GM19239 (cell line): ENCODE measurements around the gene STEAP4.

ENCODE experiments used
- DNase-seq: peaks from one replicate; pipeline ENCODE4 v3.0.0; 2011; ENCODE audit warnings: low spot score; ENCODE audit not compliant: insufficient read length
- FAIRE-seq: peaks from 2 replicates; lab custom pipeline; 2011; peaks lifted over from hg19 to GRCh38; lab: Jason Lieb, UNC

Gene STEAP4

GRCh38 chr7:88315522-88315921 lies 8.8 kb upstream of the STEAP4 start:
- no peak for FAIRE-seq
- no peak for DNase-seq

DNA sequence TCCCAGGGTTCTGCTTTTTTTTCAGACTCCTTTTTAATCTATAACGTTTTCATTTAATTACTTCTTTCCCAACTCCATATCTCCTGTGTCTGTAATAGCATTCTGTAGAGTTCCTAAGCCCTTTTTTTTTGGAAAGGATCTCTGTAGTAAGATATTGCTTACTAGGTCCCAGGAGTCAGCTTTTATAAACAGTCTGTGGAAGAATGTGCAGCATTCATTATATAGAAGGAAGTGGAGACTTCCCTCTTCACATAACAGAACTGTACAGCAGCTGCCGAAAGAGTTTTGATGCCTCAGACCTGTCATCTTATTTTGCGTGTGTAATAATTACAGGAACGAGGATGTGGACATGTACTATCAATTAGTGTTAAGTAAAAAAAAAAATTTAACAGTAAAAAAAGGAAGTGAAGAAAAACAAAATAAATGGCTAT lies 7.4 kb upstream of the STEAP4 start:
- no peak for DNase-seq
- FAIRE-seq: no peak

DNA sequence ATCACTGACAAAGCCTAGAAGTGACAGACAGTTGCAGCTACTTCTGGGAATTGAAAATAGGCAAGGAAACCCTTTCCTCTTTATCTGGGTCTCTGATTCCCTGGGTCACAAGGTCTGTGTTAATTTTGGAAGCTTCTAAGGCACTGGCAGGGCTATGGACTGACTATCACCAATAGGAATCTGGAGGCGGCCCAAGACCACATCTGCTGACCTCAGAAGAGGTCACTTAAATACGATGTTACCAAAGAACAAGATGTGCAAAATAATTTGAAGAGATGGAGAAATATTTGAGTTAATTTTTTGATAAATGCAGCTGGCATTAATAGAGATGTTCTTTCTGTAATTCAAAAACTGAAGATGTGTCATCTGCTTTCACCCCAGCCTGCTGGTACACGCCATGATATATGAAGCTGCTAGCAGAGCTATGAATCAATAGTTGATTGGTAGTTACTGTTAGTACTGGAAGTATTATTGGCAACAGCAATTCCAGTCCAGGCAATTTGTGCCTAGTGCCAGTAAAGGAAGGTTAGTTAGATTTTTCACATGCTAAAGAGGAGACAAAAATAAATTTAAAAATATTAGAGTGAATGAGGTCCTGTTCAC lies 5.5 kb upstream of the STEAP4 start:
- DNase-seq (no peak), FAIRE-seq (no peak)

DNA sequence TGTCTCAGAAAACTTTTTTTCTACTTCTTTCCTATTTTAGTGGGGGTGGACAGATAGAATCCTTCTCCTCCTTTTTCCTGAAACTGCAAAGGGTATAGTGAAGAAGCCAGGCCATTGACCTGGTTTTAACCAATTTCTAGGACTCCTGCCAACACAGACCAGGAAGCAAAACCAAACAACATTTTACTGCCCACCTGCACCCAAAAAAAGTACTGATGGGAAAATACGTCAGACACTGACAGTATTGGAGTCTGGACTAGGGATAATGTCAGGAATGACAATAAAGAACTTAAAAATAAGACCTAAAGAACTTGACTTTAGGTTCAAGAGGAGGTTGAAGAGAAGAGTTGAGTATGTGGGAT lies 5.0 kb upstream of the STEAP4 start:
- FAIRE-seq: no peak
- no peak for DNase-seq

DNA sequence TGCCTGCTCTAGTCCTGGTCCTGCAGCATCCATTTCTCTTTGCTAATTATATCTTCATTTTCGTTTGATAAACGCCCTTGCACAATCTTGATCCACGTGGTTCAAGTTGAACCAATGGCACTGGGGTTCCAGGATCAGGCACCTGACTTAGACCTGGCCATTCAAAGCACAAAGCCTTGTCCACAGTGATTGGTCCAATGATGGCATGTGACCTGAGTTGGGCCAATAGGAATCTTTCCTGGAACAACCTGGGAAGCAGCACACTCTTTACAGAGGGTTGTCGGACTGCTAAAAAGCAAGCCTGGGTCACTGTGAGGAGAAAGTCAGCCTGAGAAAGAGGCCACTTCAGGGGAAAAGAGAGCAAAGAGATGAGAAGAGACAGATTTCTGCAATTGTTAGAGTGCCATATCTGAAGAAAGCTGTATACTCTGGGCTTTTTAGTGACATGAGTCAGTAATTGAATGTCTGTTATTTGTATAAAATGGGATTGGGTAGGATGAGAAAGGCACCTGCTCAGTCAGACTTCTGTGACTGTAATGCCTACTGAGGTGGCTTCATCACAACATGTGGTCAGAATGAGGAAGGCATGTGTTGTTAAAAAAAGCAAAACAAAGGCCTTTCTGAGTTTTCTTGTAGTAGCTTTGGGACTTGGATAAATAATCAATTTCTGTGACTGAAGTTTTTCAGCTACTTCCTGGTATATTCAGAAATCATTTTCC lies 4.4 kb upstream of the STEAP4 start:
- DNase-seq (no peak), FAIRE-seq (no peak)

GRCh38 chr7:88309819-88310218 lies 3.1 kb upstream of the STEAP4 start:
- DNase-seq: no peak
- FAIRE-seq: no peak

GRCh38 chr7:88307823-88308222 lies 1.1 kb upstream of the STEAP4 start:
- no peak for FAIRE-seq
- no peak for DNase-seq

DNA sequence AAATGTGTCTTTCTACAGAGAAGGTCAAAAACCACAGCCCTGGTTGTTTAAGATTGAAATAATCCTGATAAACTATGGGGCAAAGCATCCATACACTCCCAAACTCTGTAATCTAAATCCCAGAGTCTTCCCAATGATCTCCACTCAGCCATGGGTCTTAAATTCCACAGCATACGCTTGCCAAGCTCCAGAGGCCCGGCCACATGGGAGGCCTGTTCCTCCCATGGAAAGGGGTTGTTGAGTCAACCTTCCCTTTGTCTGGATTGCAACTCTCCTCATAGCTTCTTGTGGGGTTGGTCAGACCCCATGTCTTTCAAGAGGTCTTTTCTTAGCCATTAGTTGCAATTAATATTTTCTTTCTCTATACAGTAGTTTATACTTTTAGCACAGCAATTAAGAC lies 718 bp upstream of the STEAP4 start:
- no peak for DNase-seq
- FAIRE-seq: no peak

DNA sequence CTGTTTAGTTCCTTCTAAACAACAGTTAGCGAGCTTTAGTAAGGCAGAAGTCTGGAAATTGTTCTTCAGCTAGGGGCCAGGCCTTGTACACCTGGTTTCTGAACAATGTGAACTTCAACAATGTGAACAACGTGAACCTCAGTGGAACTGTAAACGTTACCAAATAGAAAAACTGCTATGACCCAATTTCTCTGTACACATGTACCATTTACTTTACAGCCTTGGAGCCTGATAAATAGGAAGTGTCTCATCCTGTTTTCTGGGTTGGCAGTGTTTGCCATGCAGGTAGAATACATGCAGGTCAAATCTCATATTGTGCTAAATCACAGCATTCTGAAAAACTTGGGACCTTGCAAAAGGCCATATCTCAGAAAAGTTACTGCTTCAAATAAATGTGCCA lies 1.6 kb downstream of the STEAP4 start:
- FAIRE-seq: no peak
- DNase-seq: no peak

DNA sequence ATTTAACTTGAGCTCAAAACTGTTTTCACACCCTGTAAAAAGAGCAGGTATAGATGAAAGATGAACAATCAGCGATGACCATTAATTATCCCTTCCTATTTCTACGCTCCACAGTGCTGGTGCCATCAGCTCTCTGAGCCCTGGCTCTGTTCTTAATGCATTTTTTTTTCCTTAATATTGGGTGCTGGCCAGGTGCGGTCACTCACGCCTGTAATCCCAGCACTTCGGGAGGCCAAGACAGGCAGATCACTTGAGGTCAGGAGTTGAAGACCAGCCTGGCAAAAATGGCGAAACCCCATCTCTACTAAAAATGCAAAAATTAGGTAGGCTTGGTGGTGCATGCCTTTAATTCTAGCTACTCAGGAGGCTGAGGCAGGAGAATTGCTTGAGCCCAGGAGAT lies 4.2 kb downstream of the STEAP4 start:
- DNase-seq (no peak), FAIRE-seq (no peak)

GRCh38 chr7:88301924-88302323 lies 4.8 kb downstream of the STEAP4 start:
- FAIRE-seq: no peak
- DNase-seq: no peak

DNA sequence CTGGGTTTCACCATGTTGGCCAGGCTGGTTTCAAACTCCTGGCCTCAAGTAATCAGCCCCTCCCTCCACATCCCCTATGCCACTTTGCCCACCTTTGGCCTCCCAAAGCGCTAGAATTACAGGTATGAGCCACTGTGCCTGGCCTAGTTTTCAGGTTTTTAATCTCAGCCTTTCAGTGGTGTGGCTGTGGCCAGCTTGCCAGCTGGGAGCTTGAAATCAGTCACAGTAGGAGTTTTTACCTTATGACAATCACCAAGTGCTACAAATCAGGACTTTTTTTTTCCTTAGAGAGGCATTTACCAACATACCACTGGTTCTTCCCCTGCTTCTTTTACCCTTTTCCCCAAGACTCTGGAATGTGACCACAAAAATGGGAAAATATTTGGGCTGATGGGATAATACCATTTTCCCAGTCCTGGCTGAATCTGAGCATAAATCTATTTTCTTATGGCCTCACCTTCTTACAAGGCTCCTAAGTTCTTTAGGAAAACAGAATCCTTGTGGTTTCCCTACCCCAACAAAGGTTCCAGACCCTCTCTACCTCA lies 6.2 kb downstream of the STEAP4 start:
- FAIRE-seq (no peak), DNase-seq (no peak)

- FAIRE-seq: no peak
- DNase-seq: no peak
Measured at GRCh38 chr7:88299126-88299525, 7.6 kb downstream of the STEAP4 start.

DNA sequence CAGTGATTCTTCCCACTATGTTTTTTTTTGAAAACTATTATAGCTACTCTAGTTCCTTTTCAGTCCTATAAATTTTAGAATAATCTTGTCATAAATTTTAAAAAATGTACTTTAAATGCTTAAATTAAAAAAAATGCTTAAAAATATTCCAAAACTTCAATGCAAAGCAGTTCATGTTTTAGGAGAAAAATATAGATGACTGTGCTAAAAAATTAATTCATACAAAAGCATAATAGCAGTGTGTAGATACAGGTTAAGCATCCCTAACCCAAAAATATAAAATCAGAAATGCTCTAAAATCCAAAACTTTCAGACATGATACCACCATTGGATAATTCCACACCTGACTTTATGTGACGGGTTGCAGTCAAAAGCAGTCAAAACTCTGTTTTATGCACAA lies 12.8 kb downstream of the STEAP4 start:
- DNase-seq (no peak), FAIRE-seq (no peak)

GRCh38 chr7:88291398-88292173 lies 15.1 kb downstream of the STEAP4 start:
- no peak for DNase-seq
- no peak for FAIRE-seq

DNA sequence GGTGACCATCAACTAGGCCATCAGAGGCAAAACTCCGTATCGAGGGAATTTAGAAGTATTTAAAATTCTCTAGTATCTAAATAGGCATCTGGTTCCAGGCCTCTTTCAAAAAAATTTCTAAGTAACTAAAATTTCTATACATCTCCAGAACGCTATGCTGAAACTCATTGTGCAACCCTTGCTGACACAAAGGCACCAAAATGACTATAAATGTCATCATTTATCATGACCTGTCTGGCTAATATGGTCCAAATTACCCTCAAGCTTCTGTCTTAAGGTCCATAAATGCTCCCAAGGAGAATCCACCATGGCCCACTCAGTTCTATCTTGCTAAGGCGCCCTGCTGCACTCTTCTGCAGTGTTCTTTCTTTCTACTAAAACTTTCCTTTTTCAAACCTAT lies 16.2 kb downstream of the STEAP4 start:
- DNase-seq (no peak), FAIRE-seq (no peak)

- DNase-seq: no peak
- FAIRE-seq: no peak
Measured at GRCh38 chr7:88289564-88290025, 17.1 kb downstream of the STEAP4 start.

GRCh38 chr7:88281749-88282148 lies 24.9 kb downstream of the STEAP4 start:
- FAIRE-seq (no peak), DNase-seq (no peak)

DNA sequence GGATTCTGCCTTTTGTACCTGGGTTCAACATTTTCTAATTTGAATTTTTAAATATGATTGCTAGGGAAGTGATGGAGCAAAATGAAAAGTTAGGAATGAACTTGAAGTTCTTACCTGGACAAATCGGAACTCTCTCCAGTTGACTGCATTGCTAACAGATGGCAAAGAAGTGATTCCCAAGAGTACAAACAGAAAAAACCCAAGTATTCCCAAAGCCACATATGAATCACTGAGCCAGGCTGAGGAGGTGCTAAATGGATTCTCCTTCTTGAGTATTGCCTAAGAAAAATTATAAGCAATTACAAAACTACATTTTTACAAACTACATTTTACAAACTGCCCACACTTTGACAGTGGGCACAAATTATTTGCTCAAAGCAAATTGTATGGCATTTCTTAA lies 25.9 kb downstream of the STEAP4 start:
- FAIRE-seq (no peak), DNase-seq (no peak)

GRCh38 chr7:88279323-88279722 lies 27.4 kb downstream of the STEAP4 start:
- FAIRE-seq: no peak

DNA sequence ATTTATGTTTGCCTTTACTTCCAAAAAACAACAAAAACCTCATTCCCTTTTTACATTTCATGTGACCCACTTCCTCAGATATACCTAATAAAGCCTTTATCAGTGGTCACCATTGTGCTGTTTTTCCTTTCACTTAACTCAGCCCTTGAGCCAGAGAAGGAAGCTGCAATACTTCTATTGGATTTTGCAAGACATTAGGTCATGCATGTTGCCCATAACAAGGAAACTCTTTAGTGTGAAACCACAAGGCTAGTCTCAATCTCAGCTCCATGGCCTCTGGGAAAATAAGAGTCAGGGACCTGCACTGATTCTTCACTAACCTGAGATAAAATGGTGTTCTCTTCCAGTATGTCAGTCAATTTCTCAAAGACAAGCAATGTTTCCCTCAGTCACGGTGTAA lies 27.8 kb downstream of the STEAP4 start:
- DNase-seq (no peak), FAIRE-seq (no peak)

More at GRCh38 chr7:88279323-88279722, 27.4 kb downstream of the STEAP4 start:
- DNase-seq: no peak
